Stimulated activated CD4-positive, alpha-beta T cell treated with anti-CD3 and anti-CD28 coated beads, Interleukin-4, amount 100 ng/mL, for 4 hours (primary cell): ENCODE data around the gene DENND11.
A peak's percentile ranks its signal among the peaks of the same experiment; 100 is the strongest.

ENCODE experiments used
- DNase-seq, 2 experiments: peaks; one replicate each; pipeline ENCODE4 v3.0.0-alpha.2; 2020

DENND11 gene

DNA sequence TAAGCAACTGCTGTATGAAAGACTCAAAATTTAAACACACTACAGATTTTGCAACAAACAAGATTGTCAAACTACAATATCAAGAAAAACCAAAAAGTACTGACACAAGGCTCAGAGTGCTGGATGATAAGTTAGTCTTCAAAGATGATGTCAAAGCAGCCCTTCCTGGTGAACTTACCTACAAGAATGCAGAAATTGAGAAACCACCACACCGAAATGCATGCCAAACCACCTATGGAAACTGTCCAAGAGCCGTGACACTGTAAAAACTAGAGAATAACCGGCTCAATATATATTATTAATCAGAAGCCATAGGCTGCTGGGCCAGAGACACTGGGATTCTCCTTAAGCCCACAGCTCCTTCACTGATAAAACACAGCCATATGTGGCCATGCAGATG is 25.3 kb downstream of the DENND11 start:
- DNase-seq: no peak

DNA sequence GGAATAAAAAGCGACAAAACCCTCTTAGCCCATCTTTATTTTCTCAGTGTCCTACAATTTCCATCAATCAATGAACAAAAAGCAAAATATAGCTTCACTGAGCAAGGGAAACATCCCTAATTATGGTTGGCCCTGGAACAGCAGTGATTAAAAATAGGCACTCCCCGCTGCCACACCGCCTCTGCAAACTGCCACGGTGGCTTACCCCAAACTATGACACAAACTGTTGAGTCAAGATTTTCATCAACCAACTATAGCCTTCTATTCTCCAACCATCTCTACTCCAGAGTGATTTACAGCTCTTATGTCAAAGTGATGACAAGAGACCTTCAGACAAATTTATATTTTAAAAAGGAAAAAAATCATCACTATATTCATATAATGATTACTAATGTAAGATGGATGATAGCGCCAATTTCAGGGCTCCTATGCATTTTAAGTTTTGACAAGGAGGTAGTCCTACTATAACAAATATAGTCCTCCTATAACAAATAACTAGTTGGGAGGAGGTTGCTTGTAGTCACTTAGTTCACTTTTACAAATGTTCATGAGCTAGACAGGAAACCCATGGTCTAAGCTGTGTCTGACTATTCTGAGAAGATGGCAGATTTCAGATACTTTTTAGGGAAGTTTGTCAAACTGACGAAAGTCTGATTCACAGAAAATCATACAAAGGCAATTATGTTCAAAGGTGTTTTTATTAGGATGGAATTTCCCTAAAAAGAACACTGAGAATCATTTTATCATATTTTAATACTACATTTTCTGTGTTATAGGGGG is 26.3 kb downstream of the DENND11 start:
- DNase-seq: no peak

DNA sequence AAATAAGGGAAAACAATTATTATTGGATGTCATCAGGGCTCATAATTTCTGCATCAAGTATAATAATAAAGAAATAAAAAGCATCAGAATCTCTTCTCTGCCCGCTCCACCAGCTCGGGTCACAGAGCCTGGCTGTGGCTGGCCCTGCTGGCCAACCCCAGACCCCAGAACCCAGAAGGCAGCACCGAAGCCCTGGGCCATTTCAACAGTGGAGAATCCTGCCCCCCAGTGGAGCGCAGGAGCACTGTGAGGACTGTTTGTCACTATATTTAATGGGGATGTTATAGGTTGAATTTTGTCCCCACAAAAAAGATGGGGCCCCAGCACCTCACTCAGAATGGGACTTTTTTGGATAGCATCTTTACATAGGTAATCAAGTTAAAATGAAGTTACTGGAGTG is 27.3 kb downstream of the DENND11 start:
- no peak for DNase-seq

DNA sequence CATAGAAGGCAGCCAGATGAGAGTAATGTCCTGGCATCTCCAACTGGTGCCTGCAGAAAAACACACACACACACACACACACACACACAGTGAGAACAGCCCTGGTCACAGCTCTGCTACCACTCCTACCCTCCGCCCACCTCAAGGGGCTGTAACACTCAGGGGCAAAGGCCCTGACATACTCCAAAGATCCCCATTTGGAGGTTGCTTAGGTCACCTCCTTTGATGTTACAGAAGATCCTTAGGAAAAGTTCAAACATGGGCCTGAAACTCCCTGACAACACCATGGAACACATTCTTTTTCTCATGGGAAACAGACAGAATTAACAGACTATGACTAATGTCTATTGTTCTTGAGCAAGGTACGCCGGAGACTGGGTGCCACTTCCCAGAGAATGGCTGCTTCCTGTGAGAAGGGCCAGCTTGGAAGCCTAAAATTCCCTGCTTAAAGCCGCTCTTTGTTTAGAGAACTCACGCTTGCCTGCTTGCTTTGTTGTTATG is 27.7 kb downstream of the DENND11 start:
- DNase-seq: no peak

DNA sequence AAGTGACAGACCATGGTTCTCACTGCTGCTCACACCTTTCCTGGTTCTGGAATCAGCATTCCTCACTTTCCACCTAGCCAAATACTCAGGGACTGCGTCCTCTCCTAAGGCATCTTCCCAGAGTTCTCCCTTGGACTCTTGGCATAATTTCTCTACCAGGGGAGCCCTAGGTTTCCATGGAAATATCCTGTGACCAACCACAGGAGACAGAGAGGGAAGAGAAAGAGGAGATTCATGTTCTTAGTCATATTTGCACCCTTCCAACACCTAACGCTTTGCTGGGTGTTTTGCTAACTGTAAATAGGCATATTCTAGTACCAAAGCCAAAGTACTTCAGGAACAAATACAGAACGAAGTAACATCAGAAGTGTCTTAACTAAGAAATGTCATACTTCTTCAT is 28.6 kb downstream of the DENND11 start:
- DNase-seq: no peak

DNA sequence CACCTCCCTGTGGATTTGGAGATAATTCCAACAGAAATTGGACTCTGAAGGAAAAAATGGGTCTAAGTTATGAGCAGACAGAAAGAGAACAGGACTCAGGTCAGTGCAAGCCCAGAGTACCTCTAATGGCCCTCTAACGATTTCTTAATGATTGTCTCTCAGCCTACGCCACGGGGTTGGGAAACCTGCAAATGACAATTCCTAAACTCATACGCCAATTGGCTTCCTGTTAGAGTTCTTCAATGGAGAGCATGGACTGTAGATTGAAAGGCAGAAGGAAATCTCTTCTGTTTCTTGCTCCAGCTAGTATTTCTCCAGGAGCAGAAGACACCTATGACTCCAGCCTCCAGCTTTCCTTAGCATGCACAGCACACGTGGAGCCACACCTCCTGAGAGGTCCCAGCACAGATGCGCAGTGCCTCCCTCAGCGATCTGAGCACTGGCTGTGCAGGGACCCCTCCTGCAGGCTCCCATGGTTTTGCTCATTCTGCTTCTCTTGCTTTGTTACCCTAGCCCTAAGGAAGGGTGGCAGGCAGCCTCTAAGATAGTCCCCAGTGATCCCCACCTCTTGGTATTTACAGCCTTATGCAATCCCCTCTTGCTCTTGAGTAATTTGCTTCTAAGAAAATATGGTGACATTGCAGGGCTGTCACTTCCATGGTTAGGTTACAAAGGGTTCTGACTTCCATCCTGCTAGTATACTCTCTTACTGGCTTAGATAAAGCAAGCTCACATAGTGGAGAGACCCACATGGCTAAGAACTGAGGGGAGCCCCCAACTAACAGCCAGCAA is 30.1 kb downstream of the DENND11 start:
- no peak for DNase-seq

DNA sequence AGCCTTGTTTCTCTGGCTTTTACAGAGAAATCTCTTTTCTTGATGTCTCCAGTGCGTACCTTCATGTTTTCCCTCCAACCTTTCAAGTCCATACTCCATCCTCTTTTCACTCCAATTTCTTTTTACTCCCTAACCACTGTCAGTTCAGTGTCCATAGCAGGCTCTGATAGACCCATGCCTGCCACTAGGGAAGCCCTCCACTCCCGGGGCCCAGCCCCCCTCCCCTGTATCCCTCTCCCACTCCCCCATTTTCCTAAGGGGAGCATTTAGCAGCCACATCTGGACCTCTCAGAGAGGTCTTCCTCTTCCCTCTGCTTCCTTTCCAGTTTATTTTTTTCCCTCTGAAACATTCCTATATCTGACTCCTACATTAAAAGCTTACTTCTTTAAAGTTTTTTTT is 33.1 kb downstream of the DENND11 start:
- DNase-seq: no peak

DNA sequence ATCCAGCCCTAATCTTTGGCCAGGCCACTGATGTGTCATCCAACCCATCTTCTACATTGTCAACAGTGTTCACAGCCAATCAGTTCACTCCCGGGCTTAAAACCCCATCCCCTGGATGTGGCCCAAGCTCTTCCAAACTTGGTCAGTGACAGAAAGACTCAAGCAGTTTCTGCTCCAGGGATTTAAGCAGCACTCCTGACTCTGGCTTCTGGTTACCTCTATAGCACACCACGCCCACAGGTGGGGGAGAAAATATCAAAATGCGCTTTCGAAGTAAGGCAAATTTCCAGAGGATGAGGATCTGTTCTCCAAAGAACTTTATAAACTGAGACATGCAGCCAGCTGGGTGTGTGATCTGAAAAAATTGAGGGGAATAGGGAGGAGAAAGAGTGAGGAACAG is 35.9 kb downstream of the DENND11 start:
- no peak for DNase-seq

DNA sequence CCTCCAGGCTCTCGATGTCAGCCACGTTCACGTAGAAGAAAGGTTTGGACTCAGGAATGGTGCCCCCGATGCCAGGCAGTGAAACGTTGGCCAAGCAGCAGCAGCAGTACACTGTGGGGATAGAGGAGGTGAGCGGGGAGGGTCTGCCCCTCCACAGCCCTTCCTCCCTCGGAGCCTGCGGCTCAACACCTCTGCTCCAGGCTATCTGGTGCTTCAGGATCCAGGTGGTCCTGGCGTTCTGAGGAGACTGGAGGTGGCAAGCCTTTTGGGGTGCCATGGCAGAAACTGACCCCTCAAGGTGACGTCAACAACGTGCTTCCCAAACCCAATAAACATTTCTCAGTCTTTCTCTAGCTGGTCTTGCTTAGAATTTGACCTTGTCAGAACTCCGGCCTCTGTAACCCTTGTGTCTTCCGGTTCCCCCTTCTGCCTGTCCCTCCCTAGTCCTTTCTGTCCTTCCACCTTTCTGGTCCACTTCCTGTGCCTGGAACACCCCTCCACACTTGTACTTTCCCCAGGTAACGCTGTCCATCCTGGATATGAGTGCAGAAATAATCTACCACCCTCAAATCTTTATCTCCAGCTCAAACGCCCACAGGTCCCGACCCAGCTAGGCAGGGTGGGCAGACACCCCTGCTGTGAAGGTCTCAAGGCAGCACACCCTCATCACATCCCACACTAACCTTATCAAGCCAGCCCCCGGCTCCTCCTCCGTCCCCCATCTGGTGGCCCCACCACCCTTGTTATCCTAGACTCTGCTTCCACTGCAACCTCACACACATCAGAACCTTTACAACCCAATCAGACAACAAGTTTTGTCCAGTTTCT is 36.5 kb downstream of the DENND11 start:
- DNase-seq: no peak

DNA sequence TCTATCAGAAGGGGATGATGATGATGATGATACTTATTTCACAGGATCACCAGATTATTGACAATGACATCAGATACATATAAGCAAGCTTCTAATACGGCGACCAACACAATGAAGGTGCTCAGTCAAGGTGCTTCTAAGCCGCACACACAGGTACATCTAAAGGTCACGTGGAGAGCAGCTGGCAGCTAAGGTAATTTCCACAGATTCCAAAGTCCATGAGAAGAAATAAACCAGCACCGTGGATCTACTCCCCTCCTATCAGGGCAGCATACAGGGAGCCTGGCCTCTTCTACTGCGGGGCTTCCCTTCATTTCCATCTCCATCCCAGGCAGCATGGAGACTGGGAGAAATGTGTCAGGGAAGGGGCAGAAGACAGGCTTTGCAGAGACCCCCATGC is 37.5 kb downstream of the DENND11 start:
- no peak for DNase-seq

DNA sequence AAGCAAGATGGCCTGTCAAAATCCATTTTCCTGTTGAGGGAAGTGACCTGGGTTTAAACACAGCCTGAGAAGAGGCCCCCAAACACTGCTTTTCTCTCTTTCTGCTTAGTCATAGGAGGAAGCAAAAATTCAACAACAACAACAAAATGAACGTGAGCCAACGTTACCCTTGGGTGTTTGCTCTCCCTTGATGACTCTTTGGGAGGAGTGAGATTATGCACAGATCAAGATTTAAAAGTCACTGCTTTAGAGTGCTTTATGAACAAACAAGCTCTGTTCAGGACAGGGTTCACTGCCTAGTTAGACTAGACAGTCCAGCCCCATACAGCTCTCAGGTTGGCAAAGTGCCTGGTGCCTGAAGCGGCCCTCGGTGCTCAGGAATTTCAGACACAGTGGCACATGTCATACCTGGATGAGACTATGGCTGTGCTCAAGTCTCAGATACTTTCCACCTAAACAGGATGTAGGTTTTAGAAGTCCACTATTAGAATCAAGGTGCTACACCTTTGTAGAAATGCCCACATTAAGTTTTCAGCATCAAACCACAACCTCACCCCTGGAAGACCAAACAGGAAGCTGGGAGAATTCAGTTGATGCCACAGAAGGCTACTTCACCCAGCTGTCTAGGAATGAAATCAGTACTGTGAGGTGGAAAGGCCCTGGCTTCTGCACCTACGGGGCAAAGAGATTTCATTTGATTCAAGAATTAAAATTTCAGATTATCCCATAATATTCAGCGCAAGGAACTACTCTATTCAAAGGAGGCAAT is 38.7 kb downstream of the DENND11 start:
- DNase-seq: no peak

DNA sequence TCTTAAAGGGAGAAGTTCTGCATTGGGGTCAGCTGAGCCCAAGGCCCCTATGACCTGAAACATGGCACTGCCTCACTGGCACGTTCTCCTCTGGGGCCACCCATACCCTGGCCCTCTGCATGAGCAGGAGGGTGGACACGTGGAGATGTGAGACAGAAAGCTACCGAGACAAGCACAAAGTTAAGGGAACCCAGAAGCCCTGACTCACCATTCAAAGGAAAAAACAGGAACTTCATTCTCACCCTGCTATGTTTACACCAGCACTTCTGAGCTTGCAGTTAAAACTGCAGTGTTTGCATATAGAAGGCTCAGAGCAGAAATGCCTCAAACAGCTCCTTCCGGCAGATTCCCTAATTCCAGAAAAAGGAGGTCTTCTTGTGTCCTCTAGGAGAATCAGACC is 41.7 kb downstream of the DENND11 start:
- DNase-seq: no peak

DNA sequence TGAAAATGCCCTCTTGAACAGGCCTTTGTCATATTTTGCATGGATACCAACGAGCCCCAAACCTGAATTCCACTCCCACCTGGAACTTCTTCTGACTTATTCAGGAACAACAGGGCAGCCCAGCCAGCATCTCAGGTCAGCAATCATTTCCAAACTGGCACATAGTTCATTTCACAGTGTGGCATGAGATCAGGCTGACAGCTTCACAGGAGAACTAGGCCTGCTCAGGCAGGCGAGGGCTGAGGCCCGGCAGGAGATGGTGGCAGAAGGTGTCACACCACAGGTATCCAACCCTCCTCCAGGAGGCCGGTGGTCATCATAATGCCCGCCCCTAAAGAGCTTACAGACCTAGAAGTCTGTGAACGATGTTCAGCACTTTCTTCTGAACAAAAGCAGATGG is 42.5 kb downstream of the DENND11 start:
- DNase-seq: no peak

DNA sequence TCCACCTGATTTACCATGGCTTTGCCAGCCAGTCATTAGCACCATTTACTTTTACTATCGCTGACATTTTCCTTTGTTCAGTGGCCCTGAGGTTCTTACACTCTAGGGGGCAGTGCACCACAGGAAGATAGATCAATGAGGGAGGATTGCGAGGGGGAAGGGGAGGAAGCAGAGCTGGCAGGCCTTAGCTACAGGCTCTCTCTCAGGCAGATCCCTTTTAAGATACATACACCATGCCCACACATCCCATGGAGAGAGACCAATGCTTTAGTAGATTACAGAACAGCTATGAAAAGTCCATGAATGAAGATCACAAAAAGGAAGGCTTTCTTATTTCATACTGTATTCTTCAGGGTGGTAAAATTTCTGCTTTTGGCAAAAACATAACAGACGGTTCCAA is 47.4 kb downstream of the DENND11 start:
- DNase-seq: peak; percentile 24 to 50

DNA sequence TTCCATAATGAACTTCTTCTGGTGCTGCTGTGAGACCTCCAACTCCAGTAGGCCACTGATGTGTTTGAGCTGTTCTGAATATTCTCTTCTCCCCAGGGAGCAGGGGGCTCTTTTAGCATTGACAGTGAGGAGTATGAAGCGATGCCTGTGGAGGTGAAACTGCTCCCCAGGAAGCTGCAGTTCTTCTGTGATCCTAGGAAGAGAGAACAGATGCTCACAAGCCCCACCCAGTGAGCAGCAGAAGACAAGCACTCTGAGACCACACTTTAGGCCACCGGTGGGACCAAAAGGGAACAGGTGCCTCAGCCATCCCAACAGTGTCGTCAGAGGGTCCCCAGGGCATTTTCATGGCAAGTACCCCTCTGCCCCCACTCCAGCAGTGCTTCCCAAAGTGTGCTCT is 49.3 kb downstream of the DENND11 start:
- no peak for DNase-seq
